Neural cell (in vitro differentiated cells): ENCODE data around the gene CCDC181. TPM values are rescaled to one million over a fixed set of nuclear protein-coding genes. Genes with fewer than 3 reads are reported as not detected.

ENCODE experiments used
- H2AFZ ChIP-seq: fragments of 200-600, 300-800 bp; sonication (generic), shearing (Covaris generic); 2 replicates; pipeline ENCODE4 v1.6.0; 2014; ENCODE audit warnings: low read depth, mild to moderate bottlenecking, antibody characterized with exemption, low read length, moderate library complexity
- H3F3A ChIP-seq: fragments of 200-600 bp; shearing (Covaris generic); 2 replicates; pipeline ENCODE4 v1.6.1; 2016; ENCODE audit warnings: mild to moderate bottlenecking, moderate library complexity, mixed read lengths, antibody characterized with exemption, low read length; ENCODE audit not compliant: insufficient read depth, poor library complexity, severe bottlenecking
- H3K27ac ChIP-seq: fragments of 200-600, 300-800 bp; sonication (generic), shearing (Covaris generic); 2 replicates; pipeline ENCODE4 v1.5.1; 2014; ENCODE audit warnings: mild to moderate bottlenecking, low read length, moderate library complexity
- H3K27me3 ChIP-seq: fragments of 300-800, 200-600 bp; sonication (generic), shearing (Covaris generic); 2 replicates; pipeline ENCODE4 v1.6.0; 2014; ENCODE audit warnings: mild to moderate bottlenecking, low read depth, low read length, moderate library complexity; ENCODE audit not compliant: insufficient read depth
- H3K36me3 ChIP-seq: fragments of 300-800, 200-600 bp; sonication (generic), shearing (Covaris generic); 2 replicates; pipeline ENCODE4 v1.5.1; 2014; ENCODE audit warnings: mild to moderate bottlenecking, antibody characterized with exemption, low read length, moderate library complexity; ENCODE audit not compliant: insufficient read depth
- H3K4me2 ChIP-seq: fragments of 300-800, 200-600 bp; sonication (generic), shearing (Covaris generic); 2 replicates; pipeline ENCODE4 v1.6.0; 2014; ENCODE audit warnings: mild to moderate bottlenecking, low read length
- H3K4me3 ChIP-seq: fragments of 300-800, 200-600 bp; sonication (generic), shearing (Covaris generic); 2 replicates; pipeline ENCODE4 v1.5.1; 2014; ENCODE audit warnings: mild to moderate bottlenecking, low read length, moderate library complexity
- H3K79me2 ChIP-seq: fragments of 200-600 bp; shearing (Covaris generic); replicated peaks from 2 replicates; pipeline ENCODE4 v1.6.0; 2014; ENCODE audit warnings: mild to moderate bottlenecking, low read length, moderate library complexity; ENCODE audit not compliant: insufficient read depth
- H3K9ac ChIP-seq: fragments of 300-800, 200-600 bp; sonication (generic), shearing (Covaris generic); 2 replicates; pipeline ENCODE4 v1.6.1; 2016; ENCODE audit warnings: mild to moderate bottlenecking, low read length, mixed read lengths
- H3K9me2 ChIP-seq: fragments of 200-600 bp; shearing (Covaris generic); 2 replicates; pipeline ENCODE4 v1.6.1; 2016; ENCODE audit warnings: mild to moderate bottlenecking, low read length, mixed read lengths; ENCODE audit not compliant: insufficient read depth
- H3K9me3 ChIP-seq: fragments of 200-600, 300-800 bp; sonication (generic), shearing (Covaris generic); 2 replicates; pipeline ENCODE4 v1.6.1; 2016; ENCODE audit warnings: mild to moderate bottlenecking, mixed run types, low read length, moderate library complexity, mixed read lengths
- H4K20me1 ChIP-seq: fragments of 200-600 bp; shearing (Covaris generic); 2 replicates; pipeline ENCODE4 v1.6.1; 2016; ENCODE audit warnings: mild to moderate bottlenecking, mixed run types; ENCODE audit not compliant: insufficient read depth
- EP300 ChIP-seq: fragments of 450-650 bp; conservative IDR thresholded peaks from 2 replicates; pipeline ENCODE4 v1.6.1; 2014; ENCODE audit warnings: antibody characterized with exemption, mild to moderate bottlenecking, moderate library complexity; ENCODE audit not compliant: poor library complexity, severe bottlenecking
- MXI1 ChIP-seq: fragments of 450-650 bp; conservative IDR thresholded peaks from 2 replicates; pipeline ENCODE4 v1.6.1; 2014; ENCODE audit warnings: antibody characterized with exemption, mild to moderate bottlenecking; ENCODE audit not compliant: poor library complexity, severe bottlenecking
- POLR2AphosphoS5 ChIP-seq: IDR thresholded peaks from 2 replicates; pipeline ENCODE4 v1.6.1; 2012
- SMC3 ChIP-seq: fragments of 450-650 bp; conservative IDR thresholded peaks from 2 replicates; pipeline ENCODE4 v1.6.1; 2014; ENCODE audit warnings: antibody characterized with exemption, mild to moderate bottlenecking, moderate library complexity; ENCODE audit not compliant: poor library complexity
- polyA plus RNA-seq: library from polyadenylated mRNA; depleted of rRNA; stranded (reverse); fragments of >200 nt; gene quantifications from 2 replicates; pipeline ENCODE4 v1.2.3, GENCODE V29; 2014
- TF ChIP-seq, protein P1 (sequence below): IDR thresholded peaks from 2 replicates; pipeline ENCODE4 v1.6.1; 2012; ENCODE audit warnings: borderline replicate concordance

CCDC181 gene
- polyA plus RNA-seq, 1 donor from 2014 or later: 14.7 TPM

DNA sequence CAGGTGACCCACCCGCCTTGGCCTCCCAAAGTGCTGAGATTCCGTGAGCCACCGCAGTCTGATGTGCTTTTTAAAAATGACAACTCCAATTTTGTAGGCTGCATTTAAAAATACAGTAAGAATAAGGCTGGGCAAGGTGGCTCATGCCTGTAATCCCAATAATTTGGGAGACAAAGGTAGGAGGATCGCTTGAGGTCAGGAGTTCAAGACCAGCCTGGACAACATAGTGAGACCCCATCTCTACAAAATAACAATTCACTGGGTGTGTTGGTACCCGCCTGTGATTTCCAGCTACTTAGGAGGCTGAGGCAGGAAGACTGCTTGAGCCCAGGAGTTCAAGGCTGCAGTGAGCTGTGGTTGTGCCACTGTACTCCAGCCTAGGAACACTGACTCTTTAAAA lies 35.1 kb upstream of the CCDC181 start:
- Histone ChIP-seq H3K27me3 (no peaks in the 10 kb centered on the region), H3K79me2 (no peaks in the 10 kb centered on the region), H3K9me3 (peaks cover under 1% of the 10 kb centered on the region), H3K4me2 (no peak overlapping the region), H3K4me3 (no peak overlapping the region), H3K27ac (no peak overlapping the region), H3K36me3 (no peaks in the 10 kb centered on the region), H2AFZ (no peak overlapping the region), H3F3A (no peaks in the 10 kb centered on the region), H3K9ac (no peak overlapping the region), H3K9me2 (no peaks in the 10 kb centered on the region), H4K20me1 (no peaks in the 10 kb centered on the region)
- TF ChIP-seq SMC3 (no peak), MXI1 (no peak), EP300 (no peak)
- TF ChIP-seq, protein P1, sequence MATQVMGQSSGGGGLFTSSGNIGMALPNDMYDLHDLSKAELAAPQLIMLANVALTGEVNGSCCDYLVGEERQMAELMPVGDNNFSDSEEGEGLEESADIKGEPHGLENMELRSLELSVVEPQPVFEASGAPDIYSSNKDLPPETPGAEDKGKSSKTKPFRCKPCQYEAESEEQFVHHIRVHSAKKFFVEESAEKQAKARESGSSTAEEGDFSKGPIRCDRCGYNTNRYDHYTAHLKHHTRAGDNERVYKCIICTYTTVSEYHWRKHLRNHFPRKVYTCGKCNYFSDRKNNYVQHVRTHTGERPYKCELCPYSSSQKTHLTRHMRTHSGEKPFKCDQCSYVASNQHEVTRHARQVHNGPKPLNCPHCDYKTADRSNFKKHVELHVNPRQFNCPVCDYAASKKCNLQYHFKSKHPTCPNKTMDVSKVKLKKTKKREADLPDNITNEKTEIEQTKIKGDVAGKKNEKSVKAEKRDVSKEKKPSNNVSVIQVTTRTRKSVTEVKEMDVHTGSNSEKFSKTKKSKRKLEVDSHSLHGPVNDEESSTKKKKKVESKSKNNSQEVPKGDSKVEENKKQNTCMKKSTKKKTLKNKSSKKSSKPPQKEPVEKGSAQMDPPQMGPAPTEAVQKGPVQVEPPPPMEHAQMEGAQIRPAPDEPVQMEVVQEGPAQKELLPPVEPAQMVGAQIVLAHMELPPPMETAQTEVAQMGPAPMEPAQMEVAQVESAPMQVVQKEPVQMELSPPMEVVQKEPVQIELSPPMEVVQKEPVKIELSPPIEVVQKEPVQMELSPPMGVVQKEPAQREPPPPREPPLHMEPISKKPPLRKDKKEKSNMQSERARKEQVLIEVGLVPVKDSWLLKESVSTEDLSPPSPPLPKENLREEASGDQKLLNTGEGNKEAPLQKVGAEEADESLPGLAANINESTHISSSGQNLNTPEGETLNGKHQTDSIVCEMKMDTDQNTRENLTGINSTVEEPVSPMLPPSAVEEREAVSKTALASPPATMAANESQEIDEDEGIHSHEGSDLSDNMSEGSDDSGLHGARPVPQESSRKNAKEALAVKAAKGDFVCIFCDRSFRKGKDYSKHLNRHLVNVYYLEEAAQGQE: no peak

DNA sequence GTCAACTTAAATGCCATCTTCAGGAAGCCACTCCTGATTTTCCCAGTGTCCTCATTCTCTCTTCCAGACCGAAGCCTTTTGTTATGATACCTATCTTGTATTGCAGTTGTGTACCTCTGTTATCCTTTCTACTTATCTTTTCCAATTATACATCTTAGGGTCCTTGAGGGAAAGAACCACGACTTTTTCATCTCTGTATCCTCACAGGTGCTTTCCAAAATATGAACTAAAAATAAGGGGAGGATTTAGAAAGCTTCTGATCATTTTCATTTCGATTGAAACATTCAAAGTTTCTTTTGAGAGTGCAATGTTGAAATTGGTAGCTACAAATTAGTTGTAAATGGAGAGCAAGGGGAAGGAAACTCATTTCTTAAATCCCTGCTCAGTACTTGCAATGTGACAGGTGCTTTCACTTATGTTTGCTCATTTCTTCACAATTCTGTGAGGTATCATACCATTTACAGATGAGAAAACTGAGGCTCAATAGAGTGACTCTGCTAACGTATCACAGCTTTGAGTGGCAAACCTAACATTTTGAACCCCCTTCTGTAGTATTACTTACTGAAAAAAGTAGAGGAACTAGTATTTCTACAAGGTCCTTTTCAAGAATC lies 34.2 kb upstream of the CCDC181 start:
- H3K36me3 ChIP-seq: no peaks in the 10 kb centered on the region
- H3K9ac ChIP-seq: no peak overlapping the region
- H3K4me2 ChIP-seq: no peak overlapping the region
- H3K27ac ChIP-seq: no peak overlapping the region
- no peaks in the 10 kb centered on the region for H3F3A ChIP-seq
- H3K4me3 ChIP-seq: no peak overlapping the region
- no peak overlapping the region for H2AFZ ChIP-seq
- H4K20me1 ChIP-seq: no peaks in the 10 kb centered on the region
- H3K9me2 ChIP-seq: no peaks in the 10 kb centered on the region
- H3K27me3 ChIP-seq: no peaks in the 10 kb centered on the region
- TF ChIP-seq, protein P1: no peak
- TF ChIP-seq POLR2AphosphoS5 (no peak), SMC3 (no peak)
- H3K79me2 ChIP-seq: no peaks in the 10 kb centered on the region
- peaks cover 5% of the 10 kb centered on the region for H3K9me3 ChIP-seq
